Kidney (tissue), 14 donors: ENCODE data around the gene MED16. TPM values are rescaled to one million over a fixed set of nuclear protein-coding genes. Genes with fewer than 3 reads are reported as not detected.

ENCODE experiments used
- DNase-seq, 5 donors: peaks; one replicate each; pipeline ENCODE4 v3.0.0-alpha.2; 2013 to 2020
- FAIRE-seq: peaks from 2 replicates; lab custom pipeline; 2012; peaks lifted over from hg19 to GRCh38; lab: Jason Lieb, UNC
- H3K27ac ChIP-seq, 2 donors: one replicate each; pipeline ENCODE4 v1.7.0; 2013; ENCODE audit warnings: low read depth in 2 of 2, low read length in 2 of 2, inconsistent platforms in 1 of 2
- H3K27me3 ChIP-seq: one replicate; pipeline ENCODE4 v1.7.1; 2013; ENCODE audit warnings: low read length, inconsistent platforms; ENCODE audit not compliant: control insufficient read depth, insufficient read depth
- H3K36me3 ChIP-seq, 3 donors: one replicate each; pipeline versions ENCODE4 v1.7.0 to v1.7.1; 2013; ENCODE audit warnings: low read length in 3 of 3, control low read depth in 1 of 3, inconsistent platforms in 1 of 3; ENCODE audit not compliant: insufficient read depth in 3 of 3, control insufficient read depth in 2 of 3
- H3K4me1 ChIP-seq, 3 donors: one replicate each; pipeline versions ENCODE4 v1.7.0 to v1.7.1; 2013; ENCODE audit warnings: low read length in 3 of 3, inconsistent platforms in 1 of 3, low read depth in 1 of 3; ENCODE audit not compliant: control insufficient read depth in 2 of 3, insufficient read depth in 2 of 3
- H3K4me3 ChIP-seq, 3 donors: one replicate each; pipeline versions ENCODE4 v1.7.0 to v1.8.1; 2013; ENCODE audit warnings: low read length in 3 of 3, control low read depth in 1 of 3, inconsistent platforms in 1 of 3
- H3K9ac ChIP-seq, 3 donors: one replicate each; pipeline versions ENCODE4 v1.7.0 to v1.7.1; 2013; ENCODE audit warnings: low read length in 3 of 3, control low read depth in 1 of 3, inconsistent platforms in 1 of 3
- H3K9me3 ChIP-seq, 3 donors: one replicate each; pipeline versions ENCODE4 v1.7.0 to v1.7.1; 2013; ENCODE audit warnings: low read length in 3 of 3, control low read depth in 1 of 3, inconsistent platforms in 1 of 3; ENCODE audit not compliant: control insufficient read depth in 2 of 3, insufficient read depth in 1 of 3
- CTCF ChIP-seq: IDR thresholded peaks from 3 replicates; pipeline ENCODE4 v1.5.1; 2012; ENCODE audit warnings: mild to moderate bottlenecking, moderate library complexity, borderline replicate concordance; ENCODE audit not compliant: insufficient read depth; ENCODE audit errors: extremely low read depth
- intact Hi-C: fragments of 100-400 bp; cut with DNase I; formaldehyde crosslinking; loops from one replicate; pipeline ENCODE4 v1.11.1; 2022
- polyA plus RNA-seq: library from polyadenylated mRNA; stranded (reverse); fragments of 350-450 nt; fragmentation: Illumina TruSeq; extraction: RNeasy Lipid Tissue Mini Kit (QIAGEN cat#74804); gene quantifications from one replicate; pipeline ENCODE4 v1.2.3, GENCODE V29; 2014; ENCODE audit warnings: low read depth, low replicate concordance; ENCODE audit not compliant: insufficient read depth
- total RNA-seq: library from RNA; stranded (reverse); fragmentation: NEBNext Ultra II Directional; extraction: Animal tissue kit (Norgen Biotek cat#: 25700); gene quantifications from one replicate; pipeline ENCODE4 v1.2.1, GENCODE V29; 2021
- donor health status: control.
- donor health status: control.
- donor health status: control.
- donor health status: control.
- donor health status: control.
- donor health status: DM: yes; HTN: yes; CAD: no.
- donor health status: Normal renal cell carcinoma (clear cell type).

MED16 gene
- total and polyA plus RNA-seq, 2 donors from 2014 or later = 56.5 to 72.1 TPM

DNA sequence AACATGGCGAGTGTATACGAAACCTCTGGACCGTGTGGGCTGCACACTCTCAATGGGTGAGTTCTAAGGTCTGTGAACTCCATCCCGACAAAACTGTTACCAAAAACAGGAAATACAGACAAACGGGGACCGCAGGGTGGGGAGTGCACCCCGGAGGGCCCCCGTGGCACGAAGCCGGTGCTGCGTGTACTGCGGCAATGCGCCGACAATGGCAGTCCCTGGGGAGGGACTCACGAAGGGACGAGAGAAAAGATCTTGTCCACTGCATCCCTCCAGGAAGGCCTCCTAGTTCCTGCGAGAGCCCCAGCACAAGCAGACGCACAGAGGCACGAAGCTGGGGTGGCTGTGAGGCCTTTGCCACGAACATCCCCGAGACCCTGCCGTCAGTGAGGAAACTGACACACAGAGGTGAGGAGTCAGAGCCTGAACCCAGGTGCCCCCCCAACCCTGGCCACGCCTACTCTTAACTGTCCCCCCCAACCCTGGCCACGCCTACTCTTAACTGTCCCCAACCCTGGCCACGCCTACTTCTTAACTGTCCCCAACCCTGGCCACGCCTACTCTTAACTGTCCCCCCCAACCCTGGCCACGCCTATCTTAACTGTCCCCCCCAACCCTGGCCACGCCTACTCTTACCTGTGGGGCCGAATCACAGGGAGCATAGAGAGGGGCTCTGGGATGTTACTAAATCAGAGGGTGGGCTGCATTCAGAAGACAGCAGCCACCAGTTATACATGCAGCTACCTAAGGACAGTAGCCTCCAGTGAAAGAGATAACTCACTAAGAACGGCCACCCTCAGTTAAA is 4.2 kb downstream of the MED16 start:
- Histone ChIP-seq H3K9me3 (no peaks in the 10 kb centered on the region), H3K27ac (no peak overlapping the region), H3K36me3 (peaks cover 2 to 21% (median 6%) of the 10 kb centered on the region in 3 donors), H3K27me3 (no peaks in the 10 kb centered on the region), H3K9ac (no peak overlapping the region), H3K4me1 (peaks cover 0 to 2% (median 0%) of the 10 kb centered on the region in 3 donors), H3K4me3 (no peak overlapping the region)
- FAIRE-seq (no peak), DNase-seq (peak in 1 of 5 donors; percentile 42)
- no peak for TF ChIP-seq CTCF
- intact Hi-C loops = no loop called here

DNA sequence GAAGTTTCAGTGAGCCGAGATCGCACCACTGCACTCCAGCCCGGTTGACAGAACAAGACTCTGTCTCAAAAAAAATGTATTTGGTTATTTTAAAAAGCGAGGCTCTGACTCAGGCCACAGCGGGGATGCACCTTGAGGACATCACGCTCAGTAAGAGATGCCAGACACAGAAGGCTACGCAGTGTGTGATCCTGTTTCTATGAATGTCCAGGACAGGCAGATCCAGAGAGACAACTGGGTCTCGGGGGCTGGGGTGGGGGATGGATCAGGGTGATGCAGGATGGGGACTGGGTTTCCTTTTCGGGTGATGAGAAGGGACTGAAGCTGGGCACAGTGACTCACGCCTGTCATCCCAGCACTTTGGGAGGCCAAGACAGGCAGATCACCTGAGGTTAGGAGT is 5.4 kb downstream of the MED16 start:
- no peak for FAIRE-seq
- H3K36me3 ChIP-seq = peaks cover 2 to 21% (median 6%) of the 10 kb centered on the region in 3 donors
- intact Hi-C loops = no loop called here
- H3K4me1 ChIP-seq = peaks cover 0 to 2% (median 0%) of the 10 kb centered on the region in 3 donors
- H3K4me3 ChIP-seq = no peak overlapping the region
- no peak for TF ChIP-seq CTCF
- DNase-seq = no peak
- H3K9ac ChIP-seq = no peak overlapping the region
- no peaks in the 10 kb centered on the region for H3K9me3 ChIP-seq
- H3K27ac ChIP-seq = no peak overlapping the region
- H3K27me3 ChIP-seq = no peaks in the 10 kb centered on the region

DNA sequence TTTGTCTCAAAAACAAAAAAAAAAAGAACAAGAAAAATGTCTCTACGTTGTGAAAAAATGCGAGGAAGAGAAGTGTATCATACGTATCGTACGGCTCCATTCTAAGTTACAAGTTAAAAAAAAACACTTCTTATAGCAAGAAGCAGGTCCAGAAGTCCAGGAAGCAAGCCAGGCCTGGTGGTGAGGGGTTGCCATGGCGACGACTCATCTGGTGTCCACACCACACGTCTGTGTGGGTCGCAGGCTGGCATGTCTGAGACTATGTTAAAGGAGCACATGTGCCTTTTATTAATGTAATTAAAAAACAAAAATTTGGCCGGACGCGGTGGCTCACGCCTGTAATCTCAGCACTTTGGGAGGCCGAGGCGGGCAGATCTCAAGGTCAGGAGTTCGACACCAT is 5.9 kb downstream of the MED16 start:
- peaks cover 0 to 2% (median 0%) of the 10 kb centered on the region in 3 donors for H3K4me1 ChIP-seq
- DNase-seq = peak in 1 of 5 donors; percentile 41
- intact Hi-C loops = no loop called here
- H3K9me3 ChIP-seq = no peaks in the 10 kb centered on the region
- no peak overlapping the region for H3K27ac ChIP-seq
- no peak for FAIRE-seq
- peaks cover 2 to 21% (median 6%) of the 10 kb centered on the region in 3 donors for H3K36me3 ChIP-seq
- TF ChIP-seq CTCF = no peak
- H3K9ac ChIP-seq = no peak overlapping the region
- no peak overlapping the region for H3K4me3 ChIP-seq
- no peaks in the 10 kb centered on the region for H3K27me3 ChIP-seq
